SU-DHL-6 (cell line): ENCODE measurements around the gene CRMP1.

Experiments used
- H2AFZ ChIP-seq: fragments of 200-600 bp; sonication (generic); 2 replicates; pipeline ENCODE4 v1.6.1; 2014; ENCODE audit warnings: low read depth, mild to moderate bottlenecking, moderate library complexity, mixed read lengths, antibody characterized with exemption, low read length; ENCODE audit not compliant: severe bottlenecking
- H3F3A ChIP-seq: fragments of 200-600 bp; shearing (Covaris generic); 2 replicates; pipeline ENCODE4 v1.6.0; 2016; ENCODE audit warnings: antibody characterized with exemption, mild to moderate bottlenecking; ENCODE audit not compliant: insufficient read depth
- H3K27ac ChIP-seq: fragments of 200-600 bp; sonication (generic); 2 replicates; pipeline ENCODE4 v1.5.1; 2016; ENCODE audit warnings: low read depth, mild to moderate bottlenecking, low read length, moderate library complexity, mixed read lengths
- H3K27me3 ChIP-seq: fragments of 200-600 bp; sonication (generic), shearing (Covaris generic); 2 replicates; pipeline ENCODE4 v1.6.0; 2014; ENCODE audit warnings: mild to moderate bottlenecking, low read length
- H3K36me3 ChIP-seq: fragments of 200-600 bp; sonication (generic); 2 replicates; pipeline ENCODE4 v1.6.1; 2014; ENCODE audit warnings: mild to moderate bottlenecking, low read length, mixed read lengths
- H3K4me2 ChIP-seq: fragments of 300-600, 200-600 bp; shearing (Covaris generic), sonication (generic); 2 replicates; pipeline ENCODE4 v1.6.0; 2014; ENCODE audit warnings: low read length, low read depth, mild to moderate bottlenecking; ENCODE audit not compliant: poor library complexity, severe bottlenecking
- H3K4me3 ChIP-seq: fragments of 200-600 bp; sonication (generic); 2 replicates; pipeline ENCODE4 v1.5.1; 2014; ENCODE audit warnings: antibody characterized with exemption, low read length, mild to moderate bottlenecking, mixed read lengths; ENCODE audit not compliant: insufficient read depth, poor library complexity, severe bottlenecking
- H3K79me2 ChIP-seq: fragments of 200-600 bp; sonication (generic); 2 replicates; pipeline ENCODE4 v1.6.1; 2014; ENCODE audit warnings: mild to moderate bottlenecking, low read length, moderate library complexity; ENCODE audit not compliant: insufficient read depth
- H3K9ac ChIP-seq: fragments of 200-600 bp; sonication (generic); 2 replicates; pipeline ENCODE4 v1.7.0; 2014; ENCODE audit warnings: mild to moderate bottlenecking, low read length
- H3K9me2 ChIP-seq: fragments of 200-600 bp; sonication (generic); replicated peaks from 2 replicates; pipeline ENCODE4 v1.6.1; 2014; ENCODE audit warnings: low read length; ENCODE audit not compliant: insufficient read depth
- H3K9me3 ChIP-seq: fragments of 200-600 bp; sonication (generic); 2 replicates; pipeline ENCODE4 v1.6.1; 2014; ENCODE audit warnings: low read length, mixed read lengths; ENCODE audit not compliant: insufficient read depth
- H4K20me1 ChIP-seq: fragments of 200-600 bp; sonication (generic); 2 replicates; pipeline ENCODE4 v1.6.1; 2014; ENCODE audit warnings: low read depth, mild to moderate bottlenecking, antibody characterized with exemption, low read length, moderate library complexity, mixed read lengths
- EZH2phosphoT487 ChIP-seq: fragments of 200-600 bp; sonication (generic), shearing (Covaris generic); conservative IDR thresholded peaks from 2 replicates; pipeline ENCODE4 v1.6.1; 2018; ENCODE audit warnings: mild to moderate bottlenecking, antibody characterized with exemption, low read length, moderate library complexity, mixed read lengths
- TF ChIP-seq, protein P1 (sequence below): fragments of 200-600 bp; sonication (generic); IDR thresholded peaks from one replicate; pipeline ENCODE4 v1.5.1; 2017; ENCODE audit warnings: antibody characterized with exemption, mild to moderate bottlenecking, low read length, moderate library complexity; ENCODE audit not compliant: insufficient read depth, poor library complexity, severe bottlenecking

Gene CRMP1

DNA sequence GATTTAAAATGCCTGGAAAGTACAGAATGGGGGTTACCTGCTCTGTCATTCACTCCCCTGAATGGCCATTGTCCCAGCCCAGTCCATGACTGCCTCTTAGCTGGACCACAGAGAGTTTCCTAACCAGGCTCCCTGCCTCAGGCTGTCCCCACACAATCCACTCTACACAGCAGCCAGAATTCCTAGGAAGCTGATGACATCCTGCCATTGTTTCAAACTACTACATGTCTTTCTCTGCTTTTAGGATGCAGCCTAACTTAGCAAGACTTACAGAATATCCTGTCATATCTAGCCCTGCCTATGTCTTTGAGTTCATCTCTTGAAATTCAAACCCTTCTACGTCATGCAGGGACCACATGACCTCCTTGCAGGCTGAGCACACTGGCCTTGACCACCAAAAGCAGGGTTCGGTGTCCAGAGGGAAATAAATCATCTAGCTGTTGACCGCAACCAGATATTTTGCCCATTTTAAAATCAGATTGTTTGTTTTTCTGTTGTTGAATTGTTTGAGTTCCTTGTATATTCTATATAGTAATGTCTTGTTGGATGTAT lies 16.1 kb upstream of the CRMP1 start:
- TF ChIP-seq EZH2phosphoT487, result no peak
- TF ChIP-seq, protein P1, sequence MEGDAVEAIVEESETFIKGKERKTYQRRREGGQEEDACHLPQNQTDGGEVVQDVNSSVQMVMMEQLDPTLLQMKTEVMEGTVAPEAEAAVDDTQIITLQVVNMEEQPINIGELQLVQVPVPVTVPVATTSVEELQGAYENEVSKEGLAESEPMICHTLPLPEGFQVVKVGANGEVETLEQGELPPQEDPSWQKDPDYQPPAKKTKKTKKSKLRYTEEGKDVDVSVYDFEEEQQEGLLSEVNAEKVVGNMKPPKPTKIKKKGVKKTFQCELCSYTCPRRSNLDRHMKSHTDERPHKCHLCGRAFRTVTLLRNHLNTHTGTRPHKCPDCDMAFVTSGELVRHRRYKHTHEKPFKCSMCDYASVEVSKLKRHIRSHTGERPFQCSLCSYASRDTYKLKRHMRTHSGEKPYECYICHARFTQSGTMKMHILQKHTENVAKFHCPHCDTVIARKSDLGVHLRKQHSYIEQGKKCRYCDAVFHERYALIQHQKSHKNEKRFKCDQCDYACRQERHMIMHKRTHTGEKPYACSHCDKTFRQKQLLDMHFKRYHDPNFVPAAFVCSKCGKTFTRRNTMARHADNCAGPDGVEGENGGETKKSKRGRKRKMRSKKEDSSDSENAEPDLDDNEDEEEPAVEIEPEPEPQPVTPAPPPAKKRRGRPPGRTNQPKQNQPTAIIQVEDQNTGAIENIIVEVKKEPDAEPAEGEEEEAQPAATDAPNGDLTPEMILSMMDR, result no peak

DNA sequence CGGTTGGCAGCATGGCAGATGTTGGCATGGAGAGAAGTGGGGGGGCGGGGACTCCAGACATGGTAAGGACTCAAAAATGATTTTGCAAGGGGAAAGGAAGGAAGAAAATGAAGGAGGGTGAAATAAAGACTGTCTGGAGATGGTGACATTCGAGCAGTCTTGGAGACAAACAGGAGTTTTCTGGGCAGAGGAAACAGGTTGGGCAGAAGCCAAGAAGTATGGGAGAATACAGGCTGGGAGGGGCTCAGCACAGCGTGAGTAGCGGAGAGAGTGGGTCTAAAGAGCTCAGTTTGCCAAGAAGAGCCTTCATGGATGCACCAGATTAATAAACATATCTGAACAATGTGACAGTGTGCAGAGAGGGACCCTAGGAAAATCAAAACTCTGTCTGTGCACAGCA lies 13.3 kb upstream of the CRMP1 start:
- H3K79me2 ChIP-seq, result no peaks in the 10 kb centered on the region
- no peak overlapping the region for H3K4me3 ChIP-seq
- no peak overlapping the region for H2AFZ ChIP-seq
- no peak for TF ChIP-seq EZH2phosphoT487
- TF ChIP-seq, protein P1, result no peak
- no peaks in the 10 kb centered on the region for H3K36me3 ChIP-seq
- H3K9ac ChIP-seq, result no peak overlapping the region
- no peaks in the 10 kb centered on the region for H4K20me1 ChIP-seq
- no peaks in the 10 kb centered on the region for H3K27me3 ChIP-seq
- H3K9me3 ChIP-seq, result no peaks in the 10 kb centered on the region
- no peak overlapping the region for H3K27ac ChIP-seq
- H3K4me2 ChIP-seq, result no peak overlapping the region
- H3K9me2 ChIP-seq, result no peaks in the 10 kb centered on the region
- H3F3A ChIP-seq, result no peaks in the 10 kb centered on the region

More for the DNA sequence above, 16.1 kb upstream of the CRMP1 start:
- Histone ChIP-seq H3K9ac (no peak overlapping the region), H3K36me3 (no peaks in the 10 kb centered on the region), H3K79me2 (no peaks in the 10 kb centered on the region), H3K4me2 (no peak overlapping the region), H4K20me1 (no peaks in the 10 kb centered on the region), H3K27me3 (no peaks in the 10 kb centered on the region), H3K9me3 (no peaks in the 10 kb centered on the region), H3K4me3 (no peak overlapping the region), H3K9me2 (no peaks in the 10 kb centered on the region), H3K27ac (no peak overlapping the region), H2AFZ (no peak overlapping the region), H3F3A (no peaks in the 10 kb centered on the region)

DNA sequence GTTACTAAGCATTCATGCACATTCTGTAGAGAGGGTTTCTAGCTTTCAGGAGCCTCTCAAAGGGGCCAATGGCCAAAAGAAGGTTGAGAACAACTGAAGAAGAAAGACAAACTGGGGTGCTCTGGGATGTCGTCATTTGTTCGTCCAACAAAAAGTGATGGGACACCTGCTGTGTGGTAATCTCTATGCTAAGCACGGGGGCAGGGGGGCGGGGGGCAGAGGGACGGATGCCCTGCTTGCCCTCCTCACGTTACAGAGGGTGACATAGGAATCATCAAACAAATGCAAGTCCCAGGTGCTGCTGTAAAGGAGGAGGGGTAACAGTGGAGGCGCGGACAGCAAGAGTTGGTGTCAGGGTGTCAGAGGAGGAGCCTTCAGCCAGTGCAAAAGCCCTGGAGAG lies 12.8 kb upstream of the CRMP1 start:
- Histone ChIP-seq H3K27me3 (no peaks in the 10 kb centered on the region), H2AFZ (no peak overlapping the region), H4K20me1 (no peaks in the 10 kb centered on the region), H3K36me3 (no peaks in the 10 kb centered on the region), H3K27ac (no peak overlapping the region), H3K9me3 (no peaks in the 10 kb centered on the region), H3F3A (no peaks in the 10 kb centered on the region), H3K9ac (no peak overlapping the region), H3K4me2 (no peak overlapping the region), H3K4me3 (no peak overlapping the region), H3K9me2 (no peaks in the 10 kb centered on the region), H3K79me2 (no peaks in the 10 kb centered on the region)
- TF ChIP-seq, protein P1, result no peak
- no peak for TF ChIP-seq EZH2phosphoT487

DNA sequence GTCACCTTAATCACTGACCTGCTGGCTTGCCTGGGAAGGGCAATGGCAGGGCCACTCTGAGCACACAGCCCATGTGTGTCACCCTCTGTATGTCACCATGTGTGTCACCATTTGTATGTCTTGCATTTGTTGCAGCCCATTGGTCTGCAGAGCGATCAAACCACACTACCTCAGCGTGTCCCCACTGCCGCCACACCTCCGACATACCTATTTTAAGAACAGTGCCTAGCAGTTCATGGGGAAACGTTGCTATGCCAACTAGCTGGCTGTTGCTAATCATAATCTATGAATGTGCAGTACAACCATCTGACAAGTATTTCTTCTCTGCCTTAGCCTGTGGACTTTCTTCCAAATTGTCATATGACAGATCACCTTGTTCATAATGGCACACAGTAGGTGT lies 8.0 kb upstream of the CRMP1 start:
- H3K36me3 ChIP-seq, result no peaks in the 10 kb centered on the region
- H3F3A ChIP-seq, result no peaks in the 10 kb centered on the region
- H3K79me2 ChIP-seq, result no peaks in the 10 kb centered on the region
- no peak overlapping the region for H3K4me3 ChIP-seq
- H4K20me1 ChIP-seq, result no peaks in the 10 kb centered on the region
- no peak overlapping the region for H2AFZ ChIP-seq
- H3K9me3 ChIP-seq, result no peaks in the 10 kb centered on the region
- H3K27ac ChIP-seq, result no peak overlapping the region
- TF ChIP-seq, protein P1, result no peak
- no peak for TF ChIP-seq EZH2phosphoT487
- no peaks in the 10 kb centered on the region for H3K9me2 ChIP-seq
- H3K9ac ChIP-seq, result no peak overlapping the region
- H3K27me3 ChIP-seq, result no peaks in the 10 kb centered on the region
- no peak overlapping the region for H3K4me2 ChIP-seq
